ENCODE results near the gene RAB27A.

The RAB27A gene

GRCh38 chr15:55256281-55257011, 33.2 kb downstream of the RAB27A start:
- no peaks in the 10 kb centered on the region for H4K20me1 ChIP-seq (ENCODE audit: insufficient read depth, low read length)

DNA sequence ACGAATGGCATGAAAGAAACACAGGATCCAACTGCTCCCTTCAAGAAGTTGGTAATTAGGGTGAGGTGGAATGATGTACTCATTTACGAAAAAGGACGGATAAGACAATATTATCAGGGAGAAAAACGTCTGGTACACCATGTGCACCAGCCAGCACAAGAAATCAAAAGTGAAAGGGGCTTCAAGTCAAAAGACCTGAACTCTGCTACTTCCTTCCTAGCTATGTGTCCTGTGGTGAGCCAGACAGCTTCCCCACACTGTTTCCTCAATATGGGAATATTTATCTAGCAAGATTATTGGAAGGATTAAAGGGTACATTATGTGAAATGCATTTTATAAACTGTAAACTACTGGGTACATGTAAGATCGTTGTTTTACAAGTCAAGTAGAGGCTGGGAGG, 33.9 kb downstream of the RAB27A start:
- Histone ChIP-seq H3K36me3 (ENCODE audit: insufficient read depth, low read length) (no peaks in the 10 kb centered on the region), H3K27me3 (ENCODE audit: insufficient read depth, low read length, poor library complexity) (no peaks in the 10 kb centered on the region), H2AFZ (ENCODE audit: low read depth, low read length) (no peak overlapping the region), H3K79me2 (ENCODE audit: insufficient read depth, low read length) (no peaks in the 10 kb centered on the region), H3K4me2 (ENCODE audit: insufficient read depth, low read length) (no peak overlapping the region), H3K9me3 (ENCODE audit: insufficient read depth, low read length, severe bottlenecking) (no peaks in the 10 kb centered on the region), H3K4me3 (ENCODE audit: low read depth in 1 of 2, low read length in 2 of 2) (no peak overlapping the region), H3K9ac (ENCODE audit: low read depth, low read length) (no peak overlapping the region), H3K4me1 (ENCODE audit: insufficient read depth, low read length) (no peaks in the 10 kb centered on the region), H4K20me1 (ENCODE audit: insufficient read depth, low read length) (no peaks in the 10 kb centered on the region), H3K27ac (ENCODE audit: low read length) (no peak overlapping the region)
- no peak for TF ChIP-seq EZH2 (IDR thresholded peaks at IDR 0.05; ENCODE audit: borderline replicate concordance, low read depth, low read length, severe bottlenecking)
- no peak for TF ChIP-seq CTCF (IDR thresholded peaks at IDR 0.05; ENCODE audit: borderline replicate concordance, extremely low read depth, low read length, poor library complexity, severe bottlenecking)
- DNase-seq (peak; percentile 6), ATAC-seq (ENCODE audit: insufficient read depth, low read depth) (peak; percentile 56; the same call in 1 of the 3 replicates)

More at GRCh38 chr15:55256281-55257011, 33.2 kb downstream of the RAB27A start:
- Histone ChIP-seq H3K4me2 (ENCODE audit: insufficient read depth, low read length) (no peak overlapping the region), H3K36me3 (ENCODE audit: insufficient read depth, low read length) (no peaks in the 10 kb centered on the region), H3K4me3 (ENCODE audit: low read depth in 1 of 2, low read length in 2 of 2) (no peak overlapping the region), H3K4me1 (ENCODE audit: insufficient read depth, low read length) (no peaks in the 10 kb centered on the region), H3K27ac (ENCODE audit: low read length) (no peak overlapping the region), H2AFZ (ENCODE audit: low read depth, low read length) (no peak overlapping the region), H3K9me3 (ENCODE audit: insufficient read depth, low read length, severe bottlenecking) (no peaks in the 10 kb centered on the region), H3K9ac (ENCODE audit: low read depth, low read length) (no peak overlapping the region), H3K27me3 (ENCODE audit: insufficient read depth, low read length, poor library complexity) (no peaks in the 10 kb centered on the region), H3K79me2 (ENCODE audit: insufficient read depth, low read length) (no peaks in the 10 kb centered on the region)
- DNase-seq (no peak), ATAC-seq (ENCODE audit: insufficient read depth, low read depth) (no peak)
- no peak for TF ChIP-seq EZH2 (IDR thresholded peaks at IDR 0.05; ENCODE audit: borderline replicate concordance, low read depth, low read length, severe bottlenecking)
- TF ChIP-seq CTCF (IDR thresholded peaks at IDR 0.05; ENCODE audit: borderline replicate concordance, extremely low read depth, low read length, poor library complexity, severe bottlenecking), result no peak

- Histone ChIP-seq H3K79me2 (ENCODE audit: insufficient read depth, low read length) (no peaks in the 10 kb centered on the region), H3K27me3 (ENCODE audit: insufficient read depth, low read length, poor library complexity) (no peaks in the 10 kb centered on the region), H3K4me1 (ENCODE audit: insufficient read depth, low read length) (no peaks in the 10 kb centered on the region), H3K4me3 (ENCODE audit: low read depth in 1 of 2, low read length in 2 of 2) (no peak overlapping the region), H2AFZ (ENCODE audit: low read depth, low read length) (no peak overlapping the region), H3K4me2 (ENCODE audit: insufficient read depth, low read length) (no peak overlapping the region), H3K36me3 (ENCODE audit: insufficient read depth, low read length) (no peaks in the 10 kb centered on the region), H3K9ac (ENCODE audit: low read depth, low read length) (no peak overlapping the region), H4K20me1 (ENCODE audit: insufficient read depth, low read length) (no peaks in the 10 kb centered on the region), H3K9me3 (ENCODE audit: insufficient read depth, low read length, severe bottlenecking) (no peaks in the 10 kb centered on the region), H3K27ac (ENCODE audit: low read length) (no peak overlapping the region)
- ATAC-seq (ENCODE audit: insufficient read depth, low read depth), result no peak
- no peak for DNase-seq
- no peak for TF ChIP-seq CTCF (IDR thresholded peaks at IDR 0.05; ENCODE audit: borderline replicate concordance, extremely low read depth, low read length, poor library complexity, severe bottlenecking)
- TF ChIP-seq EZH2 (IDR thresholded peaks at IDR 0.05; ENCODE audit: borderline replicate concordance, low read depth, low read length, severe bottlenecking), result no peak
These were observed 34.5 kb downstream of the RAB27A start for GRCh38 chr15:55254916-55255679.
